Trophoblast cell (in vitro differentiated cells and primary cell): ENCODE measurements around the gene KREMEN2.
A peak's percentile ranks its signal among the peaks of the same experiment; 100 is the strongest.

Source experiments
- DNase-seq, 2 donors: peaks; one replicate each; pipeline ENCODE4 v3.0.0-alpha.2; 2016
- H2AFZ ChIP-seq: 2 replicates; pipeline ENCODE4 v1.6.1; 2013; ENCODE audit warnings: low read length, moderate library complexity, mild to moderate bottlenecking; ENCODE audit not compliant: insufficient read depth, poor library complexity
- H2AK5ac ChIP-seq: 2 replicates; pipeline ENCODE4 v1.6.1; 2013; ENCODE audit warnings: mild to moderate bottlenecking, low read length
- H2BK120ac ChIP-seq: 2 replicates; pipeline ENCODE4 v1.6.1; 2013; ENCODE audit warnings: low read length, mild to moderate bottlenecking, moderate library complexity; ENCODE audit not compliant: insufficient read depth, poor library complexity
- H2BK12ac ChIP-seq: 2 replicates; pipeline ENCODE4 v1.6.1; 2013; ENCODE audit warnings: mild to moderate bottlenecking, low read length, moderate library complexity
- H2BK5ac ChIP-seq: 2 replicates; pipeline ENCODE4 v1.6.1; 2013; ENCODE audit warnings: low read length, low read depth, moderate library complexity, mild to moderate bottlenecking; ENCODE audit not compliant: poor library complexity
- H3K14ac ChIP-seq: 2 replicates; pipeline ENCODE4 v1.6.1; 2013; ENCODE audit warnings: mild to moderate bottlenecking, low read length
- H3K18ac ChIP-seq: 2 replicates; pipeline ENCODE4 v1.6.1; 2013; ENCODE audit warnings: mild to moderate bottlenecking, low read length
- H3K23ac ChIP-seq: 2 replicates; pipeline ENCODE4 v1.6.1; 2013; ENCODE audit warnings: low read length
- H3K27ac ChIP-seq: 2 replicates; pipeline ENCODE4 v1.5.1; 2013; ENCODE audit warnings: low read depth, mild to moderate bottlenecking, inconsistent platforms, low read length, moderate library complexity
- H3K27me3 ChIP-seq: 2 replicates; pipeline ENCODE4 v1.6.1; 2013; ENCODE audit warnings: inconsistent platforms, mild to moderate bottlenecking, low read length, moderate library complexity; ENCODE audit not compliant: insufficient read depth
- H3K36me3 ChIP-seq, 2 experiments: 1 replicate in 1 of 2; 2 replicates in 1 of 2; pipeline ENCODE4 v1.6.1; 2013; ENCODE audit warnings: low read length in 2 of 2, mild to moderate bottlenecking in 2 of 2, moderate library complexity in 1 of 2; ENCODE audit not compliant: insufficient read depth in 2 of 2, control insufficient read depth in 1 of 2
- H3K4ac ChIP-seq: 2 replicates; pipeline ENCODE4 v1.6.1; 2013; ENCODE audit warnings: low read depth, mild to moderate bottlenecking, low read length, moderate library complexity
- H3K4me1 ChIP-seq, 2 experiments: 1 replicate in 1 of 2; 2 replicates in 1 of 2; pipeline ENCODE4 v1.6.1; 2013; ENCODE audit warnings: low read length in 2 of 2, mild to moderate bottlenecking in 2 of 2, moderate library complexity in 1 of 2; ENCODE audit not compliant: insufficient read depth in 2 of 2, control insufficient read depth in 1 of 2
- H3K4me2 ChIP-seq: 2 replicates; pipeline ENCODE4 v1.6.1; 2013; ENCODE audit warnings: inconsistent platforms, mild to moderate bottlenecking, low read length, moderate library complexity
- H3K4me3 ChIP-seq: 2 replicates; pipeline ENCODE4 v1.5.1; 2013; ENCODE audit warnings: mild to moderate bottlenecking, low read depth, low read length, inconsistent platforms
- H3K79me1 ChIP-seq: one replicate; pipeline ENCODE4 v1.6.1; 2013; ENCODE audit warnings: low read length
- H3K79me2 ChIP-seq: 2 replicates; pipeline ENCODE4 v1.6.1; 2013; ENCODE audit warnings: low read length, mild to moderate bottlenecking; ENCODE audit not compliant: control insufficient read depth, insufficient read depth, poor library complexity
- H3K9ac ChIP-seq: 2 replicates; pipeline ENCODE4 v1.6.1; 2013; ENCODE audit warnings: mild to moderate bottlenecking, low read length
- H3K9me3 ChIP-seq: 2 replicates; pipeline ENCODE4 v1.6.1; 2013; ENCODE audit warnings: low read depth, mild to moderate bottlenecking, control low read depth, inconsistent platforms, low read length; ENCODE audit not compliant: insufficient read depth
- H4K12ac ChIP-seq: 2 replicates; pipeline ENCODE4 v1.6.1; 2013; ENCODE audit warnings: low read depth, mild to moderate bottlenecking, low read length, moderate library complexity
- H4K8ac ChIP-seq: 2 replicates; pipeline ENCODE4 v1.6.1; 2013; ENCODE audit warnings: low read depth, mild to moderate bottlenecking, low read length, moderate library complexity
- H4K91ac ChIP-seq: one replicate; pipeline ENCODE4 v1.6.1; 2013; ENCODE audit warnings: low read depth, mild to moderate bottlenecking, low read length, moderate library complexity
- WGBS: extraction: QIAGEN DNeasy Blood & Tissue Kit; methylation state at CpG from one replicate; pipeline ENCODE4 v1.1.7; 2013; ENCODE audit warnings: missing lambda C conversion rate; ENCODE audit not compliant: insufficient read length, insufficient coverage; ENCODE audit errors: extremely low coverage; 5-methylcytosine and 5-hydroxymethylcytosine counted together

The KREMEN2 gene

GRCh38 chr16:2983706-2984136, 19.6 kb downstream of the KREMEN2 start:
- Histone ChIP-seq H3K79me2 (peaks cover 10% of the 10 kb centered on the region), H3K9me3 (no peaks in the 10 kb centered on the region), H3K36me3 (no peaks in the 10 kb centered on the region), H3K27me3 (no peaks in the 10 kb centered on the region), H3K79me1 (peaks cover 15% of the 10 kb centered on the region), H3K4ac (no peak overlapping the region), H4K12ac (no peak overlapping the region), H3K14ac (no peak overlapping the region), H3K27ac (no peak overlapping the region), H3K4me2 (peak overlapping the region; percentile 59), H2AFZ (peak overlapping the region; percentile 83), H3K4me3 (no peak overlapping the region), H2BK5ac (no peak overlapping the region), H3K9ac (no peak overlapping the region), H2BK12ac (no peak overlapping the region), H2BK120ac (no peak overlapping the region), H4K91ac (no peak overlapping the region), H2AK5ac (no peak overlapping the region), H3K23ac (no peak overlapping the region), H3K18ac (no peak overlapping the region), H4K8ac (peak overlapping the region; percentile 65), H3K4me1 (peaks cover 23 to 31% of the 10 kb centered on the region in 2 experiments)
- WGBS, result no CpG with 5 or more reads among the region's 42 CpGs
- peak; percentile 78 to 93 for DNase-seq

DNA sequence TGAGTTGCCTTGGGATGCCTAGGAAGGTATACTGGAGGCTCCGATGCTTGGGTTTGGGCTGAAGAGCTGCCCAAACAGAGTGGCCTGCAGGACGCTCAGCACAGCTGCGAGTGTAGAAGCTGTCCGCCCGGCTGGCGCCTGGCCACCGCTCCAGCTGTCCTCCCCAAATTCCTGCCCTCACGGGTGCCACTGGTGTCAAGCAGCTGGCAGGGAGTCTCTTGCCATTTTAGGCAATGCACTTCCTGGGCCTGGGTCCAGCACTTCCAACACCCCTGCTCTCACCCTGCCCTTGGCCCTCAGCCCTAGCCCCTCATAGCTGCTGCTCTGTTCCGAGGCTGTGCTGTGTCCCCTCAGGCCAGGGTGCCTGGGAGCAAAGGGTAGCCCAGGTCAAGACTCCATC, 21.4 kb downstream of the KREMEN2 start:
- Histone ChIP-seq H2AK5ac (no peak overlapping the region), H3K9me3 (no peaks in the 10 kb centered on the region), H3K4me2 (no peak overlapping the region), H3K79me2 (peaks cover 3% of the 10 kb centered on the region), H4K91ac (no peak overlapping the region), H3K23ac (no peak overlapping the region), H4K12ac (no peak overlapping the region), H3K27ac (no peak overlapping the region), H3K4me3 (no peak overlapping the region), H3K14ac (no peak overlapping the region), H3K27me3 (no peaks in the 10 kb centered on the region), H2BK12ac (no peak overlapping the region), H3K4ac (no peak overlapping the region), H2BK120ac (no peak overlapping the region), H3K79me1 (peaks cover 8% of the 10 kb centered on the region), H3K36me3 (no peaks in the 10 kb centered on the region), H3K18ac (no peak overlapping the region), H3K4me1 (peaks cover 18 to 24% of the 10 kb centered on the region in 2 experiments), H2AFZ (no peak overlapping the region), H3K9ac (no peak overlapping the region), H2BK5ac (no peak overlapping the region), H4K8ac (no peak overlapping the region)
- no CpG with 5 or more reads among the region's 9 CpGs for WGBS
- DNase-seq, result no peak

- Histone ChIP-seq H3K4me3 (no peak overlapping the region), H3K9ac (no peak overlapping the region), H4K8ac (no peak overlapping the region), H4K91ac (no peak overlapping the region), H3K36me3 (no peaks in the 10 kb centered on the region), H3K18ac (no peak overlapping the region), H2BK120ac (no peak overlapping the region), H3K4me1 (peaks cover 14 to 21% of the 10 kb centered on the region in 2 experiments), H2AK5ac (no peak overlapping the region), H3K4ac (no peak overlapping the region), H3K9me3 (no peaks in the 10 kb centered on the region), H3K14ac (no peak overlapping the region), H2BK12ac (no peak overlapping the region), H3K79me1 (peaks cover 4% of the 10 kb centered on the region), H3K27me3 (no peaks in the 10 kb centered on the region), H3K4me2 (no peak overlapping the region), H4K12ac (no peak overlapping the region), H2AFZ (no peak overlapping the region), H3K23ac (no peak overlapping the region), H3K27ac (no peak overlapping the region), H3K79me2 (no peaks in the 10 kb centered on the region), H2BK5ac (no peak overlapping the region)
- WGBS, result no CpG with 5 or more reads among the region's 15 CpGs
- no peak for DNase-seq
Measured at GRCh38 chr16:2985893-2986355, 21.8 kb downstream of the KREMEN2 start.

- H2BK5ac ChIP-seq, result no peak overlapping the region
- H3K4me3 ChIP-seq, result no peak overlapping the region
- H2AFZ ChIP-seq, result no peak overlapping the region
- no peak for DNase-seq
- H3K36me3 ChIP-seq, result no peaks in the 10 kb centered on the region
- H3K9ac ChIP-seq, result no peak overlapping the region
- no peak overlapping the region for H4K12ac ChIP-seq
- no peaks in the 10 kb centered on the region for H3K79me1 ChIP-seq
- no peak overlapping the region for H3K18ac ChIP-seq
- H3K4me2 ChIP-seq, result no peak overlapping the region
- WGBS, result no CpG with 5 or more reads among the region's 17 CpGs
- no peak overlapping the region for H2BK12ac ChIP-seq
- no peaks in the 10 kb centered on the region for H3K9me3 ChIP-seq
- H4K91ac ChIP-seq, result no peak overlapping the region
- H2BK120ac ChIP-seq, result no peak overlapping the region
- H3K27ac ChIP-seq, result no peak overlapping the region
- no peaks in the 10 kb centered on the region for H3K27me3 ChIP-seq
- H2AK5ac ChIP-seq, result no peak overlapping the region
- no peak overlapping the region for H3K4ac ChIP-seq
- peaks cover 7 to 14% of the 10 kb centered on the region in 2 experiments for H3K4me1 ChIP-seq
- H3K79me2 ChIP-seq, result no peaks in the 10 kb centered on the region
- H3K14ac ChIP-seq, result no peak overlapping the region
- no peak overlapping the region for H3K23ac ChIP-seq
- no peak overlapping the region for H4K8ac ChIP-seq
Measured at GRCh38 chr16:2986623-2987188, 22.6 kb downstream of the KREMEN2 start.
